OCI-LY3 (cell line): ENCODE data around the gene RNGTT.

Source experiments
- EZH2phosphoT487 ChIP-seq: fragments of 200-600 bp; shearing (Covaris generic); IDR thresholded peaks from 2 replicates; pipeline ENCODE4 v1.6.1; 2018; ENCODE audit warnings: antibody characterized with exemption, mixed run types, low read depth
- TF ChIP-seq, protein P1 (sequence below): fragments of 200-600, 300-600 bp; sonication (generic); IDR thresholded peaks from 2 replicates; pipeline ENCODE4 v1.5.1; 2014; ENCODE audit warnings: antibody characterized with exemption, low read length, low read depth

DNA sequence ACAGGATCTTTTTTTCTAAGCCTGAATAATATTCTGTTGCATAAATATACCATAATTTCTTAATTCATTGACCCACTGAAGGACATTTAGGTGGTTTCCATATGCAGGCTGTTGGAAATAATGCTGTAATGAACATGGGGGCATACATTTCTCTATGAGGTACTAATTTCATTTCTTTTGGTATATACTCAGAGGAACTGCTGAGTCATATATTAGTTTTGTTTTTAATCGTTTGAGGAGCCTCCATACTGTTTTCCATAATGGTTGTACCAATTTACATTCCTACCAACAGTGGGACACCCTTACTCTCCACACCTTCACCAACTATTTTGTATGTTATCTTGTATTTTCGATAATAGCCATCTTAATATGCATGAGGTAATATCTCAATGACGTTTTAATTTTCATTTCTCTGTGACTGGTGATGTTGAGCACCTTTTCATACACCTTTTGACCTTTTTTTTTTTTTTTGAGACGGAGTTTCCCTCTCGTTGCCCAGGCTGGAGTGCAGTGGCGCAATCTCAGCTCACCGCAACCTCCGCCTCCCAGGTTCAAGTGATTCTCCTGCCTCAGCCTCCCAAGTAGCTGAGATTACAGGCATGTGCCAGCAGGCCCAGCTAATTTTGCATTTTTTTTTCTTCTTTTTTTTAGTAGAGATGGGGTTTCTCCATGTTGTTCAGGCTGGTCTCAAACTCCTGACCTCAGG, 187.4 kb downstream of the RNGTT start:
- TF ChIP-seq, protein P1, sequence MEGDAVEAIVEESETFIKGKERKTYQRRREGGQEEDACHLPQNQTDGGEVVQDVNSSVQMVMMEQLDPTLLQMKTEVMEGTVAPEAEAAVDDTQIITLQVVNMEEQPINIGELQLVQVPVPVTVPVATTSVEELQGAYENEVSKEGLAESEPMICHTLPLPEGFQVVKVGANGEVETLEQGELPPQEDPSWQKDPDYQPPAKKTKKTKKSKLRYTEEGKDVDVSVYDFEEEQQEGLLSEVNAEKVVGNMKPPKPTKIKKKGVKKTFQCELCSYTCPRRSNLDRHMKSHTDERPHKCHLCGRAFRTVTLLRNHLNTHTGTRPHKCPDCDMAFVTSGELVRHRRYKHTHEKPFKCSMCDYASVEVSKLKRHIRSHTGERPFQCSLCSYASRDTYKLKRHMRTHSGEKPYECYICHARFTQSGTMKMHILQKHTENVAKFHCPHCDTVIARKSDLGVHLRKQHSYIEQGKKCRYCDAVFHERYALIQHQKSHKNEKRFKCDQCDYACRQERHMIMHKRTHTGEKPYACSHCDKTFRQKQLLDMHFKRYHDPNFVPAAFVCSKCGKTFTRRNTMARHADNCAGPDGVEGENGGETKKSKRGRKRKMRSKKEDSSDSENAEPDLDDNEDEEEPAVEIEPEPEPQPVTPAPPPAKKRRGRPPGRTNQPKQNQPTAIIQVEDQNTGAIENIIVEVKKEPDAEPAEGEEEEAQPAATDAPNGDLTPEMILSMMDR, result no peak
- TF ChIP-seq EZH2phosphoT487, result no peak
